Testis (tissue), 3 donors: ENCODE data around the gene DNM3. TPM values are rescaled to one million over a fixed set of nuclear protein-coding genes. Genes with fewer than 3 reads are reported as not detected.

Experiments
- DNase-seq: peaks from one replicate; pipeline ENCODE4 v3.0.0-alpha.2; 2019
- H3K27ac ChIP-seq, 2 donors: fragments of 200-600 bp; sonication (generic); one replicate each; pipeline ENCODE4 v1.5.1; 2019
- H3K27me3 ChIP-seq: fragments of 200-600 bp; sonication (generic); one replicate; pipeline ENCODE4 v1.5.1; 2019
- H3K36me3 ChIP-seq: fragments of 200-600 bp; sonication (generic); one replicate; pipeline ENCODE4 v1.5.1; 2017; ENCODE audit warnings: low read depth; ENCODE audit errors: missing control alignments
- H3K4me1 ChIP-seq: fragments of 200-600 bp; sonication (generic); one replicate; pipeline ENCODE4 v1.5.1; 2019
- H3K4me3 ChIP-seq, 2 donors: fragments of 200-600 bp; sonication (generic); one replicate each; pipeline ENCODE4 v1.5.1; 2017 to 2019
- H3K9me3 ChIP-seq: fragments of 200-600 bp; sonication (generic); one replicate; pipeline ENCODE4 v1.5.1; 2017
- POLR2A ChIP-seq: fragments of 450-650 bp; IDR thresholded peaks from one replicate; pipeline ENCODE4 v1.6.1; 2017; ENCODE audit warnings: antibody characterized with exemption, mild to moderate bottlenecking, moderate library complexity
- WGBS, 2 donors: methylation state at CpG; one replicate each; pipeline ENCODE4 v1.1.5; 2018; 5-methylcytosine and 5-hydroxymethylcytosine counted together
- intact Hi-C: fragments of 100-400 bp; cut with DNase I; formaldehyde crosslinking; loops from one replicate; pipeline ENCODE4 v1.15.1; 2023; ENCODE audit warnings: low total_unique reads
- polyA plus RNA-seq: library from polyadenylated mRNA; stranded (reverse); fragments of 350-450 nt; fragmentation: Illumina TruSeq; extraction: RNeasy Lipid Tissue Mini Kit (QIAGEN cat#74804); gene quantifications from one replicate; pipeline ENCODE4 v1.2.3, GENCODE V29; 2014; ENCODE audit warnings: low read depth, low replicate concordance; ENCODE audit not compliant: insufficient read depth
- total RNA-seq, 2 donors: library from RNA; depleted of rRNA; stranded (reverse); fragments of >200 nt; gene quantifications; one replicate each; pipeline ENCODE4 v1.2.3, GENCODE V29; 2016
- TF ChIP-seq, protein P1 (sequence below), 3 experiments: fragments of 450-650 bp in 2 of 3; fragments of 200-600 bp in 1 of 3; sonication (generic) in 1 of 3; IDR thresholded peaks; one replicate each; pipeline ENCODE4 v1.5.1; 2016 to 2019; ENCODE audit warnings: antibody characterized with exemption in 3 of 3, mild to moderate bottlenecking in 2 of 3, moderate library complexity in 1 of 3

The DNM3 gene
- total and polyA plus RNA-seq, 3 donors from 2014 or later = 4.9 to 10.2 (median 8.4) TPM

DNA sequence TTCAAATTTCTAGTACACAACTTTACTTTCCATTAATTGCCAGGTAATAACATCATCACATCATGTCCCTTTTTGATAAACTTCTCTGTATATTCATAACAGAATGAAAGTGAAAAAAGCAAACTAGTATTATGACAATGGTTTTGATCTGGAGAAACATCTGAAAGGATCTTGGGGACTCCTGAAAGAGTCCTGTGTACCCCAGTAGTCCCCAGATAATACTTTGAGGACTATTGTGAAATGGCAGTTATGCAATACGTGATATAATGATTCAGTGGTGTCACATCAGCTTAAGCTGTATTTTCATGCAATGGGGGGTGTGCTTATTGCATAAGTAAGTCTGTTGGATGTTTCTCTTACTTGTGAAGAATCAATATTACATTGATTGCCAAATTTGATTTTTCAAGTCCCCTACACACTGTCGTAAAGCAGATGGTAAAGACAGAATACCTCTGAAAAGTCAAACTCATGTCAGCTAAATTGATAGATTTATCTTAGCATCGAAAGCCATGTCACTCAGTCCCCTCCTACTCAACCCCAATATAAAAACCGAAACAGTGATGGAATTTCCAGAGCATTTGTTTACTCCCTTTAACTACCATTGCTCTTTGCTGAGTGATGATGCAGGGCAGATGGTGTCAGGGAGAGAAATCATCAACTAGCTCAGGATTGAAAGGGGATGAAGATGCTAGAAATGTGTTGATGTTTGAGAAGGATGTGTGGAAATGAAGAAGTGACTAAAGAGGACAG is 432.5 kb downstream of the DNM3 start:
- Histone ChIP-seq H3K27ac (no peak overlapping the region), H3K9me3 (no peaks in the 10 kb centered on the region), H3K36me3 (no peaks in the 10 kb centered on the region), H3K4me1 (no peaks in the 10 kb centered on the region), H3K4me3 (no peak overlapping the region), H3K27me3 (no peaks in the 10 kb centered on the region)
- intact Hi-C loops = no loop called here
- 91 to 94% methylated on average over 4 of the region's 4 CpGs for WGBS, 2 donors
- TF ChIP-seq POLR2A = no peak
- TF ChIP-seq, protein P1, sequence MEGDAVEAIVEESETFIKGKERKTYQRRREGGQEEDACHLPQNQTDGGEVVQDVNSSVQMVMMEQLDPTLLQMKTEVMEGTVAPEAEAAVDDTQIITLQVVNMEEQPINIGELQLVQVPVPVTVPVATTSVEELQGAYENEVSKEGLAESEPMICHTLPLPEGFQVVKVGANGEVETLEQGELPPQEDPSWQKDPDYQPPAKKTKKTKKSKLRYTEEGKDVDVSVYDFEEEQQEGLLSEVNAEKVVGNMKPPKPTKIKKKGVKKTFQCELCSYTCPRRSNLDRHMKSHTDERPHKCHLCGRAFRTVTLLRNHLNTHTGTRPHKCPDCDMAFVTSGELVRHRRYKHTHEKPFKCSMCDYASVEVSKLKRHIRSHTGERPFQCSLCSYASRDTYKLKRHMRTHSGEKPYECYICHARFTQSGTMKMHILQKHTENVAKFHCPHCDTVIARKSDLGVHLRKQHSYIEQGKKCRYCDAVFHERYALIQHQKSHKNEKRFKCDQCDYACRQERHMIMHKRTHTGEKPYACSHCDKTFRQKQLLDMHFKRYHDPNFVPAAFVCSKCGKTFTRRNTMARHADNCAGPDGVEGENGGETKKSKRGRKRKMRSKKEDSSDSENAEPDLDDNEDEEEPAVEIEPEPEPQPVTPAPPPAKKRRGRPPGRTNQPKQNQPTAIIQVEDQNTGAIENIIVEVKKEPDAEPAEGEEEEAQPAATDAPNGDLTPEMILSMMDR (IDR thresholded peaks at IDR 0.05) = no peak
- DNase-seq = no peak

DNA sequence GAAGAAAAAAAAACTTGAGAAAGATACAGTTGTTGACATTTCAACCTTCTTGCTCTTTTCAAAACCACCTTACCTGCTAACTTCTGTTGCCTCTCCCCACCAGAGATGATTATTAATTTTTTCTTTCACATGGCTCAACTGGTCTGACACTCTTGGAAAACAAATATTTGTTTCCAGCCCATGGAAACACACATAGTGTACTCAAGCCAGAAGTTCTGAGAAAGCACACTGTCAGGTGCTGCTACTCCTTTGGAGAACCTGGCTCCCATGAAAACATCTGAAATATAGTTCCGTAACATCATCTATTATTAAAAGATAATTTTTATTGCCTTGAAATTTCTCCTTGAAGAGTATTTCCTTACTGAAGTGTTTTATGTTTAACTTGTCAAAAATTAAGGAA is 434.2 kb downstream of the DNM3 start:
- Histone ChIP-seq H3K27me3 (no peaks in the 10 kb centered on the region), H3K4me3 (no peak overlapping the region), H3K9me3 (no peaks in the 10 kb centered on the region), H3K27ac (no peak overlapping the region), H3K4me1 (no peaks in the 10 kb centered on the region), H3K36me3 (no peaks in the 10 kb centered on the region)
- TF ChIP-seq, protein P1 (IDR thresholded peaks at IDR 0.05) = no peak
- no peak for TF ChIP-seq POLR2A
- intact Hi-C loops = no loop called here
- DNase-seq = no peak
- 98 to 100% methylated on average over 1 of the region's 1 CpG for WGBS, 2 donors

DNA sequence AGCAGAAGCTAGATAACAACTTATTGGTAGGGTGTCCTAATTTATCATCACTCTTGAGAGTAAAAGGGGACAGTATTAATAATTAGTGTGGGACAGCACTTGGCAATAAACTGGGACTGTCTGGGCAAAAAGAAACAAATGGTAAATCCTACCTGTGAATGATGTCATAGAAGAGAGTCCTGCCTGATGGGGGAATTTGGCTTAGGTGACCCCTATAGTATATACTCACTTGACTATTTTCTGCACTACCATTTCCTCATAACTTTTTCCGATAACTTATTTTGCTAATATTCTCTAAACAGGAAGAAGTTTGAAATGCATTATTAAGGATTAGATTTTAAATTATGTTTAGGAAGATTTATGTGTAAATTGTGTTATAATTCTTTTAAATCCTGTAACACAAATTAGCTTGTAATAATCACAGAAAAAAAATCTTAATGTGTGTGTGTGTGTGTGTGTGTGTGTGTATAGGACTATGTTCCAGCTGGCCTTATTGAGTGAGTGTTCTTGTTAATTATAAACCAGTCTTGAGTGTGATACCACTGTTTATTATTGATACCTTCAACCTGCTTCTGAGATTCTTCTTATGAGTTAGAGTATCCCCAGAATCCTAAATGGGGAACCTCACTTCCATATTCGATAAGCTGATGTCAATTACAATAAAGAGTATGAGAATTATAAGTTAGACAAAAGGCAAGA is 435.0 kb downstream of the DNM3 start:
- DNase-seq = no peak
- Histone ChIP-seq H3K27ac (no peak overlapping the region), H3K4me3 (no peak overlapping the region), H3K36me3 (no peaks in the 10 kb centered on the region), H3K27me3 (no peaks in the 10 kb centered on the region), H3K4me1 (no peaks in the 10 kb centered on the region), H3K9me3 (no peaks in the 10 kb centered on the region)
- 50% methylated on average over 2 of the region's 2 CpGs for WGBS, 2 donors
- TF ChIP-seq, protein P1 (IDR thresholded peaks at IDR 0.05) = no peak
- TF ChIP-seq POLR2A = no peak
- intact Hi-C loops = no loop called here

DNA sequence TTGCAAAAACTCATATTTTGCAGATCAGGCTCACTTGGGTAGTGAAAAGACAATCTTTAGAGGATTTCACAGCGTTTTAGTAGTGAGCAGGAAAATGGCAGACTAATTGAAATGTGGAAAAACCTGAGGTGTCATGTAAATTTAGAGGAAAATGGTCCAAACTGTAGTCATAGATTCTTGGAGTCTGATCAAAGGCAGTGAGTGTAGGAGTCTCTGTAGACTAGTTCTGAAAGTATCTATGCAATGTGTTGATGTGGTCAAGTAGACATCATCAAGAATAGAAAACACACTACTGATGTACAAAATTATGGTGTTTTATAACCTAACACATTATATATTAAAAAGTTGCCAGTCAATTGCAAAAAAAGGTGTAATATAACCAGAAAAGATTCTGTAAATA is 436.0 kb downstream of the DNM3 start:
- Histone ChIP-seq H3K36me3 (no peaks in the 10 kb centered on the region), H3K27me3 (no peaks in the 10 kb centered on the region), H3K27ac (no peak overlapping the region), H3K9me3 (no peaks in the 10 kb centered on the region), H3K4me3 (no peak overlapping the region), H3K4me1 (no peaks in the 10 kb centered on the region)
- intact Hi-C loops = no loop called here
- WGBS, 2 donors = 93 to 95% methylated on average over 1 of the region's 1 CpG
- DNase-seq = no peak
- TF ChIP-seq, protein P1 (IDR thresholded peaks at IDR 0.05) = no peak
- TF ChIP-seq POLR2A = no peak
